ENCODE results near the gene FER.

GRCh38 chr5:108729242-108729615, 18.5 kb upstream of the FER start:
- no peak for TF ChIP-seq CTCF (IDR thresholded peaks at IDR 0.05)
- TF ChIP-seq REST (IDR thresholded peaks at IDR 0.05; ENCODE audit: insufficient read depth in 1 of 2, low read depth in 2 of 2, low read length in 1 of 2), result no peak
- TF ChIP-seq POLR2AphosphoS5 (IDR thresholded peaks at IDR 0.05; ENCODE audit: low read depth, low read length), result no peak
- no peak for TF ChIP-seq TCF7L2 (IDR thresholded peaks at IDR 0.05; ENCODE audit: low read depth, low read length)
- TF ChIP-seq SIN3A (IDR thresholded peaks at IDR 0.05; ENCODE audit: borderline replicate concordance, insufficient read depth, low read depth, low read length), result no peak

Data from Panc1 (cell line).